Fibroblast of gingiva (primary cell): ENCODE measurements around the gene DCST2.

ENCODE experiments used
- DNase-seq: peaks from one replicate; pipeline ENCODE4 v3.0.0-alpha.2; 2011; ENCODE audit warnings: low read depth

DCST2 gene

GRCh38 chr1:155033524-155033923, at the start of gene DCST2, which contains the start of gene DCST1:
Gene DCST2, minus strand, starts transcription at chr1:155033781. Its CDS starts 80 bp downstream, at chr1:155033701.
Gene DCST1, plus strand, starts transcription at chr1:155033824. Its CDS starts 213 bp downstream, at chr1:155034037.
- DNase-seq: no peak

DNA sequence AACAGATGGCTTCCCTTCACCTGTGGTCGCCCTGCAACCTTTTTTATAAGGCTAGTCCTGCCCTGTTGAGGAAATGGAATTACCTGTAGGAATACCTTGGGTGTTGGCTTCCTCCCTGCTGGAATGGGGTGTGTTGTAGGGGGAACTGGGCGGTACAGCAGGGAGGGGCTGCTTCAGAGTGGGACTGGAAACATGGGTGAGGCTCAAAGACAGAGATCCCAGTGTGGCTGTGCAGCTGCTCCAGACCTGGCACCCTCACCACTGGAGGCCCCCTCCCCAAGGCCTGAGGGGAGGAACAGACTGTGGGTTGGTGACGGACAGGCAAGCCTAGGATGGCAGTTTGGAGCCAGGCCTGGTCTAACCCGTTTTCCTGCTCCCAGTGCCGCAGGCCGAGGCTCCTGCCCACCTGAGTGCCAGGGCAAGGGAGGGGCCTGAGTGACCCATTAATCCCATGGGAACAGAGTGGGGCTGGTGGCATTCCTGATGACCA, 49.5 kb upstream of the DCST2 start:
- no peak for DNase-seq

GRCh38 chr1:155082301-155083051, 48.9 kb upstream of the DCST2 start:
- no peak for DNase-seq

GRCh38 chr1:155081472-155082300, 48.1 kb upstream of the DCST2 start:
- no peak for DNase-seq

GRCh38 chr1:155080312-155081228, 47.0 kb upstream of the DCST2 start:
- no peak for DNase-seq

GRCh38 chr1:155079487-155080311, 46.1 kb upstream of the DCST2 start:
- DNase-seq: no peak

DNA sequence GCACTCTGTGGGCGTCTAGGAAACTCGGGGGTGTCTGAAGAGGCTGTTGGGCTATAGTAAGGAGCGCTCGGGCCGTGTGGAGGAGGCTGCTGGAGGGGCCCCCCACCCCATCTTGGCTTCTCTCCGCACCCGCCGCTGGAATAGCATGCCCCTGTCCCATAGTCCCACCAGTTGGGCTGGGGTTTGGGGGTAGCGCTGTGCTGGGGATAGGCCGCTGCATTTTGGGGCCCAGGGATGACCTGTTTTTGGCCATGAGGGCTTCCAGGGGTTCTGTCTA, 45.6 kb upstream of the DCST2 start:
- no peak for DNase-seq

DNA sequence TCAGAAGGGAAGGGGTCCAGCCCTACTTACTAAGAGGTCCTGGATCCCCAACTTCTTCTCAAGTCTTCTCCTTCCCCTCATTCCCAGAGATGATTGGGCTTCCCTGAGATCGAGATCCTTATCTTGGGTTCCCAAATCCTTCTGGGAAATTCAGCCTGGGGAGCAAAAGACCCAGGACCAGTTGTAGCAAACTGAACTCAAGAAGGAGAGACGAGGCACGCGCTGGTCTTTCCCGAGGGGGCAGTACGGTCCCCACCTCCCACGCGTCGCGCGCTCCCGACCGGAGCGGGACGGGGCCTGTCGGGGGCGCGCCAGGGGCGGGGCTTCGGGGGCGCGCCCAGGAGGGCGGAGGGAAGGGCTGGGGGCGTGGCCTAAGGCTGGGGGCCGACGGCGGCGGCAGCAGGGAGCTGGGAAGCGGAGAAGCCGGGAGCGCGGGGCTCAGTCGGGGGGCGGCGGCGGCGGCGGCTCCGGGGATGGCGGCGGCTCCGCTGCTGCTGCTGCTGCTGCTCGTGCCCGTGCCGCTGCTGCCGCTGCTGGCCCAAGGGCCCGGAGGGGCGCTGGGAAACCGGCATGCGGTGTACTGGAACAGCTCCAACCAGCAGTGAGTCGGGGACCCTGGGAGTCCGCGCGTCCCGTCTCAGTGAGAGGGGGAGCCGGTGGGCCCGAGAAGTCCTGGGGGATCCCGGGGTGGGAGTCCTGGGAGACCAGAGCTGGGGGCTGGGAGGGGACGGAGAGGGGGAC, 45.1 kb upstream of the DCST2 start, which contains the start of gene EFNA3:
EFNA3 (plus strand) TSS at position 369 of the 741 bp plus-strand sequence; CDS start at position 474, 105 bp downstream.
- peak; percentile 29 for DNase-seq

- DNase-seq: no peak
Measured at GRCh38 chr1:155077758-155078445, 44.3 kb upstream of the DCST2 start.

GRCh38 chr1:155077346-155077745, 43.8 kb upstream of the DCST2 start:
- DNase-seq: no peak

DNA sequence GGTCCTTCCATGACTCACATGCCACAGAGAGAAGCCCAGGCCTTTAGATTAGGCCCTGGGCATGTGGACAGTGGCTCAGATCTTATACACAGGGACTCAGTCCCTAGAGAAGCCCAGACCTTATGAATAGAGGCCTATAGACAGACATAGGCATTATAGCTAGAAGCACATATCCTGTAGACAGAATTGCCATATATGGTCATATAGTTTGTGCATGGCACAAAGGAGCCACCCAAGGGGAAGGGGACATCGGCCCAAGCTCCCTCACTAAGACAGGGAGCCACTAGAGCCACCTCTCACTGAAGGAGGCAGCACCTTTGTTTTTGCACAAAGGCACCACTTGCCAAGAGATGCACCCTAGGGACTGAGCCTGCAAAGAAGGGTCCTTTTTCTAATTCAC, 42.8 kb upstream of the DCST2 start:
- no peak for DNase-seq

GRCh38 chr1:155075535-155075934, 42.0 kb upstream of the DCST2 start:
- DNase-seq: no peak

DNA sequence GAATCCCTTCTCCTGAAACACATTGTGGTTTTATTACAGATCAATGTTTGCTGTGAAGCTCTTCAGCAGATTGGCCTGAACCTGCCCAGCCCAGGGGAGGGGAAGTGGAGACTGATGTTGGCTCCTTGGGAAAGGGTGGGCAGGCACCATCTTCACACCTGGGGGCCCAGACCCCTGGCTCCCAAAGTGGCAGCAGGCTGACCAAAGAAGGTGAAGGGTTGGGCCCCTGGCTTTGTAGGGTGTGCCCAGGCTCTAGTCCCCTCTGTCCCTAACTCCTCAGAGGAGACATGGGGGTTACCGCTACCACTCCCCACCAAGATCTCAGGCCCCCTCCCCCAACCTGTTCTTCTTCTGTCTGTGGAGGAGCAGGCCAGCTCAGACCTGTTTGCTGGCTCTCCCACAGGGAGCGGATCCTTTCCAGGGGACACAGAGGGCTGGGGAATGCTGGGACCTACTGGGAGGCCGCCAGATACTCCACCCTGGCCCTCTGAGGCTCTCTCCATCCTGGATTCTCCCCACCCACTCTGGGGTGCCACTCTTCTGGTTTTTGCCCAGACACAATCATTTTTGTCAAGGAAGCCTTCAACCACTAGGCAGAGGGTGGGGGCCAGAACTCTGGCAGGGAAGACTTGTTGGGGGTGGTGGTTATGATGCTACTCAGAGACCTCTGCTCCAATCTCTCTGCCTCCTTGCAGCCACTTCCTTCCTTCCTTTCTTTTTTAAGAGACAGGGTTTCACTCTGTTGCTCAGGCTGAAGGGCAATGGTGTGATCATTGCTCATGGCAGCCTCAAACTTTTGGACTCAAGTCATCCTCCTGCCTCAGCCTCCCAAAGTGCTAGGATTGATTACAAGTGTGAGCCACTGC, 40.0 kb upstream of the DCST2 start:
- no peak for DNase-seq

DNA sequence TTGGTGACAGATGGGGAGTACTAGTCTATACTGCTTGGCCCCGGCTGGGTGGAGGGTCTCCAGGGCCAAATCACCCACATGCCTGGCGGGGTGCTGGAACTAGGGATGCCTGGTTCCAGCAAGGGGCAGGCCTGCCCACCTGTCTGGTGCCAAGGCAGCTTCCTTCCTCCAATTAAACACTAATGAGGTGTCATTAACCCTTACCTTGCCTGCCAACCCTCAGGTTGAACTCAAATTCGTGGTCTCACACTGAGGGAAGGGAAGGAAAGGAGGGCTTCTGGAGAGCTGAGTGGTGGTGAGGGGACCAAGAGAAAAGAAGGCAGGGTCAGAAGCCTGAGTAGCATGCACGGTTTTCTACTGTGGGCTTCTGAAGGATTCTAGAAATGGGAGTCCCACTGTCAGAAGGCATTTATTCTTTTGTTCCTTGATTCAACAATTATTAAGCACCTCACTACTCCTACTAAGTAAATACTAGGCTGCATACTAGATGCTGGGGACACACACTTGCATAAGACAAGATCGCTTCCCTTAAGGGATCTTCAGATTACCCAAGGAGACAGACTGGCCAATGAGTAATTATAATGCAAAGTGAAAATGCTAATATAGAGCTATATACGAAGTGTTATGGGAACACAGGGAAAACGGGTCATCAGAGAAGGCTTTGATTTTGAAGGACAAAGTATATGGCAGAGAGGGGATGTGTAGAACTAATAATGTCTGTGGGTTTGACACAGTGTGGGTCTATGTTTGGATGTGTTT, 39.1 kb upstream of the DCST2 start:
- DNase-seq: no peak

DNA sequence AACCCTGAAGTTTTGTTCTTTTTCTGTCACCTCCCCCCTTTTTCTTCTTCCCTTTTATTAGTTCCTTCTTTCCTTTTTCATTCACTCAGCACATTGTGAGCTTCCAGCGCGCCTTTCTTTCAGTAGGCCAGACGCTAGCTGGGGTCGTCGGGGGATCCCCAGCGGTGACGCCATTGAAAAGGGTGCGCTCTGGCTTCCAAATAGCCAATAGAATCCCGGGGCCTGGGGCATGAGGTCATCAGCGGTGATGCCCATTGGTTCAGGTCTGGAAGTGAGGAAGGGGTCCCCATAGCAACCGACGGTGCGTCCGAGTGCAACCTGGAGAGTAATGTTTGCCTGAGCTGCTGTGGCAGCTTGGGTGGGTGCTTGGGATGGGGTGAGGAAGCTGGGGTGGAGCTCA, 38.1 kb upstream of the DCST2 start:
- no peak for DNase-seq

GRCh38 chr1:155070721-155071569, 37.4 kb upstream of the DCST2 start:
- peak; percentile 51 for DNase-seq

- no peak for DNase-seq
Measured at GRCh38 chr1:155070158-155070621, 36.6 kb upstream of the DCST2 start.
